Vagina (tissue), 2 donors: Measurements from ENCODE around the gene POU1F1. TPM values are rescaled to one million over a fixed set of nuclear protein-coding genes. Genes with fewer than 3 reads are reported as not detected.

Experiments used
- microRNA-seq: library from miRNA; unstranded; fragments of <30 nt; microRNA quantifications from one replicate; pipeline ENCODE4, GENCODE V29; 2017; ENCODE audit warnings: borderline number of aligned reads, borderline replicate concordance
- small RNA-seq: library from RNA; depleted of rRNA; stranded (forward); fragments of <200 nt; gene quantifications from one replicate; pipeline ENCODE3, GENCODE V24; 2016
- total RNA-seq: library from RNA; depleted of rRNA; stranded (reverse); fragments of >200 nt; gene quantifications from one replicate; pipeline ENCODE4 v1.2.3, GENCODE V29; 2016

POU1F1 gene
- total RNA-seq, 1 donor from 2014 or later, result not detected

Small RNAs within 50 kb of the gene (microRNA-seq; reads per million reads assigned to microRNA genes)
- gene MIR4795, result not detected

Small RNAs within 50 kb of the gene (small RNA-seq; reads per million reads assigned to genes)
- not detected for gene MIR4795

Other genes starting within 250 kb of the POU1F1 start
- gene CHMP2B, start 49.3 kb downstream of the POU1F1 start, total RNA-seq, result 28.2 TPM